ENCODE results near the gene NME7. TPM values are rescaled to one million over a fixed set of nuclear protein-coding genes. Genes with fewer than 3 reads are reported as not detected.

NME7 gene
- total RNA-seq, 1 experiment from 2014 or later = 13.2 TPM

DNA sequence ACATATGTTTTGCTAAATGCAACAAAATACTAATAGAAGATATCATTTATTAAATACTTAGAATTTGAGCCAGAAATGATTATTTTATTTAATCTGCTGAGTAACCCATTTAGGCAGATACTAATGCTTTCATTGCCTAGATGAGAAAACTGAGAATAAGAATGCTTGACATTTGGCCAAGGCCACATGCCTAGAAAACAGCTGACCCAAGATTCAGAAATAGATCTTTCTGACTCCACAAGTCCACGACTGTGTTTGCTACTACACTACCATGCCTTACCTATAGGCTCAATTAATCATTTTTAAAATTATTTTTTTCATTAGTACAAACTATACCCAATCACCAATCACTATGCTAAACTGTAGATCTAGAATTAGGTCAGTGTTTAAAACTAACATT, 131.5 kb downstream of the NME7 start:
- TF ChIP-seq, protein P1, sequence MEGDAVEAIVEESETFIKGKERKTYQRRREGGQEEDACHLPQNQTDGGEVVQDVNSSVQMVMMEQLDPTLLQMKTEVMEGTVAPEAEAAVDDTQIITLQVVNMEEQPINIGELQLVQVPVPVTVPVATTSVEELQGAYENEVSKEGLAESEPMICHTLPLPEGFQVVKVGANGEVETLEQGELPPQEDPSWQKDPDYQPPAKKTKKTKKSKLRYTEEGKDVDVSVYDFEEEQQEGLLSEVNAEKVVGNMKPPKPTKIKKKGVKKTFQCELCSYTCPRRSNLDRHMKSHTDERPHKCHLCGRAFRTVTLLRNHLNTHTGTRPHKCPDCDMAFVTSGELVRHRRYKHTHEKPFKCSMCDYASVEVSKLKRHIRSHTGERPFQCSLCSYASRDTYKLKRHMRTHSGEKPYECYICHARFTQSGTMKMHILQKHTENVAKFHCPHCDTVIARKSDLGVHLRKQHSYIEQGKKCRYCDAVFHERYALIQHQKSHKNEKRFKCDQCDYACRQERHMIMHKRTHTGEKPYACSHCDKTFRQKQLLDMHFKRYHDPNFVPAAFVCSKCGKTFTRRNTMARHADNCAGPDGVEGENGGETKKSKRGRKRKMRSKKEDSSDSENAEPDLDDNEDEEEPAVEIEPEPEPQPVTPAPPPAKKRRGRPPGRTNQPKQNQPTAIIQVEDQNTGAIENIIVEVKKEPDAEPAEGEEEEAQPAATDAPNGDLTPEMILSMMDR (conservative IDR thresholded peaks at IDR 0.05) = no peak
- no peak overlapping the region for H2BK20ac ChIP-seq (ENCODE audit: low read depth, low read length, poor library complexity, severe bottlenecking)
- no peak overlapping the region for H2AFZ ChIP-seq (ENCODE audit: low read length)
- no peak overlapping the region for H3K27ac ChIP-seq (ENCODE audit: insufficient read length, low read depth, low read length)
- H4K5ac ChIP-seq (ENCODE audit: insufficient read length, low read depth, low read length) = no peak overlapping the region
- no peak overlapping the region for H4K91ac ChIP-seq (ENCODE audit: insufficient read length, low read depth, low read length)
- no peaks in the 10 kb centered on the region for H3K23me2 ChIP-seq (ENCODE audit: insufficient read length, low read depth, low read length, poor library complexity, severe bottlenecking)
- H2AK5ac ChIP-seq (ENCODE audit: insufficient read length, low read length) = no peak overlapping the region
- no peak overlapping the region for H3T11ph ChIP-seq (ENCODE audit: low read length)
- no peaks in the 10 kb centered on the region for H3K4me1 ChIP-seq (ENCODE audit: insufficient read depth, low read length)
- no peaks in the 10 kb centered on the region for H3K9me3 ChIP-seq (ENCODE audit: control insufficient read depth, low read depth, low read length)
- no peak overlapping the region for H3K56ac ChIP-seq (ENCODE audit: insufficient read length, low read depth, low read length)
- no CpG with 5 or more reads among the region's 1 CpG for WGBS (ENCODE audit: extremely low coverage, insufficient read length, low lambda C conversion rate)
- H3K4ac ChIP-seq (ENCODE audit: low read depth, low read length) = no peak overlapping the region
- no peak overlapping the region for H3K23ac ChIP-seq (ENCODE audit: insufficient read length, low read depth, low read length)
- no peak overlapping the region for H3K9ac ChIP-seq (ENCODE audit: extremely low read depth, insufficient read length, low read length)
- H3K4me2 ChIP-seq (ENCODE audit: insufficient read depth, insufficient read length, low read length) = no peak overlapping the region
- Mint-ChIP-seq H3K36me3 (ENCODE audit: insufficient read depth in 1 of 3, low read depth in 3 of 3) (no peaks in the 10 kb centered on the region), H3K9me3 (no peaks in the 10 kb centered on the region), H3K27me3 (ENCODE audit: low read depth) (no peaks in the 10 kb centered on the region), H3K4me3 (no peak overlapping the region), H3K27ac (no peak overlapping the region), H3K4me1 (peaks cover 1 to 5% of the 10 kb centered on the region in 2 experiments; a peak in 2 of 4 replicates)
- no peak overlapping the region for H4K8ac ChIP-seq (replicated peaks; ENCODE audit: insufficient read length, low read depth, low read length)
- H3K27me3 ChIP-seq (ENCODE audit: insufficient read depth, low read length) = no peaks in the 10 kb centered on the region
- H2BK15ac ChIP-seq (ENCODE audit: low read depth, low read length) = no peak overlapping the region
- H3K79me2 ChIP-seq (ENCODE audit: insufficient read depth, low read length) = no peaks in the 10 kb centered on the region
- no peak overlapping the region for H3K18ac ChIP-seq (ENCODE audit: insufficient read length, low read depth, low read length)
- no peak for DNase-seq
- no peak overlapping the region for H2BK5ac ChIP-seq (ENCODE audit: insufficient read length, low read length)
- H3K14ac ChIP-seq (ENCODE audit: insufficient read depth, low read length) = no peak overlapping the region
- H2BK12ac ChIP-seq (ENCODE audit: insufficient read length, low read depth, low read length) = no peak overlapping the region
- no peak overlapping the region for H2BK120ac ChIP-seq (ENCODE audit: low read depth, low read length, poor library complexity, severe bottlenecking)
- H4K20me1 ChIP-seq (ENCODE audit: control insufficient read depth, insufficient read depth, insufficient read length) = no peaks in the 10 kb centered on the region
- no peaks in the 10 kb centered on the region for H3K79me1 ChIP-seq (ENCODE audit: insufficient read depth, low read depth, low read length, poor library complexity, severe bottlenecking)

Measured in H9 (cell line).